ENCODE measurements around the gene DSC1. TPM values are rescaled to one million over a fixed set of nuclear protein-coding genes. Genes with fewer than 3 reads are reported as not detected.

The DSC1 gene, protein sequence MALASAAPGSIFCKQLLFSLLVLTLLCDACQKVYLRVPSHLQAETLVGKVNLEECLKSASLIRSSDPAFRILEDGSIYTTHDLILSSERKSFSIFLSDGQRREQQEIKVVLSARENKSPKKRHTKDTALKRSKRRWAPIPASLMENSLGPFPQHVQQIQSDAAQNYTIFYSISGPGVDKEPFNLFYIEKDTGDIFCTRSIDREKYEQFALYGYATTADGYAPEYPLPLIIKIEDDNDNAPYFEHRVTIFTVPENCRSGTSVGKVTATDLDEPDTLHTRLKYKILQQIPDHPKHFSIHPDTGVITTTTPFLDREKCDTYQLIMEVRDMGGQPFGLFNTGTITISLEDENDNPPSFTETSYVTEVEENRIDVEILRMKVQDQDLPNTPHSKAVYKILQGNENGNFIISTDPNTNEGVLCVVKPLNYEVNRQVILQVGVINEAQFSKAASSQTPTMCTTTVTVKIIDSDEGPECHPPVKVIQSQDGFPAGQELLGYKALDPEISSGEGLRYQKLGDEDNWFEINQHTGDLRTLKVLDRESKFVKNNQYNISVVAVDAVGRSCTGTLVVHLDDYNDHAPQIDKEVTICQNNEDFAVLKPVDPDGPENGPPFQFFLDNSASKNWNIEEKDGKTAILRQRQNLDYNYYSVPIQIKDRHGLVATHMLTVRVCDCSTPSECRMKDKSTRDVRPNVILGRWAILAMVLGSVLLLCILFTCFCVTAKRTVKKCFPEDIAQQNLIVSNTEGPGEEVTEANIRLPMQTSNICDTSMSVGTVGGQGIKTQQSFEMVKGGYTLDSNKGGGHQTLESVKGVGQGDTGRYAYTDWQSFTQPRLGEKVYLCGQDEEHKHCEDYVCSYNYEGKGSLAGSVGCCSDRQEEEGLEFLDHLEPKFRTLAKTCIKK
- total RNA-seq (not detected), polyA plus RNA-seq (not detected)
- long read RNA-seq, donor 1 = 0 reads
- long read RNA-seq, donor 2 = 0 reads
- long read RNA-seq, donor 3 = 0 reads
- long read RNA-seq, donor 4 = 0 reads
- long read RNA-seq, donor 5 = 0 reads
- long read RNA-seq, donor 6 = 0 reads
- long read RNA-seq, donor 7 = 0 reads
- long read RNA-seq, donor 8 = 0 reads
- long read RNA-seq, donor 9 = 0 reads
- long read RNA-seq, donor 10 = 0 reads

DNA sequence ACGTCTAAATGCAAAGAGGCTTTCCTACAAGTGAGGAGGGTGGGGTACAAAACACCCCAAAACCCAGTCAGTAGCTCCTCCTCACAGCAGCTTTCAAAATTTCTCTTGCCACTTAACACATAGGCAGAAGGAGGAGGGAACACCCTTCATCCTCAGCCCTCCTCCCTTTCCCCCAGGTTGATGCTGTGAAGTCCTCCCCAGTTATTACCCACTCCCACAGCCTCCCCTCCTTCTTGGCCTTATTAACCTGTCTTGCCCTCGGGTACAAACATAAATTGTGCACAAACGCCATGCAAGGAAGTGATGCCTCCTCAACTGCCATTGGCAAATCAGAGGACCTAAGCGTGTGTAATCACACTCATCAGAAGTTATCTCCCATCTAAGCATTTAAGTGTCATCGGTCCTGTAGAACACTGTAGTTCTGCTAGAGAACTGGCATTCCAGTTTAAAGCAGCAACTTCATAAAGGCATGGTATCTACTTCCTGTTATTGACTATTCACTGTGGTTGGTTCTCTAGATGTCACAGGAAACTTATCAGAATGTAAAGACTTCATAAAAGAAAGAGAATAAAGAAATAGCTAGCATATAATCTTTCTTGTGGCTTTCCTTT is at the start of gene DSC1:
Gene DSC1, minus strand, starts transcription at position 32 of the 611 bp plus-strand sequence. CDS start 262 bp downstream, outside the sequence.
- no peak for TF ChIP-seq POLR2A (IDR thresholded peaks at IDR 0.05)
- TF ChIP-seq, protein P1, sequence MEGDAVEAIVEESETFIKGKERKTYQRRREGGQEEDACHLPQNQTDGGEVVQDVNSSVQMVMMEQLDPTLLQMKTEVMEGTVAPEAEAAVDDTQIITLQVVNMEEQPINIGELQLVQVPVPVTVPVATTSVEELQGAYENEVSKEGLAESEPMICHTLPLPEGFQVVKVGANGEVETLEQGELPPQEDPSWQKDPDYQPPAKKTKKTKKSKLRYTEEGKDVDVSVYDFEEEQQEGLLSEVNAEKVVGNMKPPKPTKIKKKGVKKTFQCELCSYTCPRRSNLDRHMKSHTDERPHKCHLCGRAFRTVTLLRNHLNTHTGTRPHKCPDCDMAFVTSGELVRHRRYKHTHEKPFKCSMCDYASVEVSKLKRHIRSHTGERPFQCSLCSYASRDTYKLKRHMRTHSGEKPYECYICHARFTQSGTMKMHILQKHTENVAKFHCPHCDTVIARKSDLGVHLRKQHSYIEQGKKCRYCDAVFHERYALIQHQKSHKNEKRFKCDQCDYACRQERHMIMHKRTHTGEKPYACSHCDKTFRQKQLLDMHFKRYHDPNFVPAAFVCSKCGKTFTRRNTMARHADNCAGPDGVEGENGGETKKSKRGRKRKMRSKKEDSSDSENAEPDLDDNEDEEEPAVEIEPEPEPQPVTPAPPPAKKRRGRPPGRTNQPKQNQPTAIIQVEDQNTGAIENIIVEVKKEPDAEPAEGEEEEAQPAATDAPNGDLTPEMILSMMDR (IDR thresholded peaks at IDR 0.05) = no peak
- Histone ChIP-seq H3K27ac (no peak within 1 kb of the TSS), H3K4me1 (replicated peaks in 1 of 2) (no peaks in the 10 kb centered on the region), H3K4me3 (no peak within 1 kb of the TSS), H3K27me3 (no peaks in the 10 kb centered on the region), H3K9me3 (replicated peaks in 1 of 3) (no peaks in the 10 kb centered on the region), H3K36me3 (replicated peaks in 1 of 2) (no peaks in the 10 kb centered on the region)
- intact Hi-C loops (cut with DNase I) = no loop called here
- WGBS, 4 donors = 49 to 60% (median 55%) methylated on average over 5 of the region's 5 CpGs
- DNase-seq = no peak

DNA sequence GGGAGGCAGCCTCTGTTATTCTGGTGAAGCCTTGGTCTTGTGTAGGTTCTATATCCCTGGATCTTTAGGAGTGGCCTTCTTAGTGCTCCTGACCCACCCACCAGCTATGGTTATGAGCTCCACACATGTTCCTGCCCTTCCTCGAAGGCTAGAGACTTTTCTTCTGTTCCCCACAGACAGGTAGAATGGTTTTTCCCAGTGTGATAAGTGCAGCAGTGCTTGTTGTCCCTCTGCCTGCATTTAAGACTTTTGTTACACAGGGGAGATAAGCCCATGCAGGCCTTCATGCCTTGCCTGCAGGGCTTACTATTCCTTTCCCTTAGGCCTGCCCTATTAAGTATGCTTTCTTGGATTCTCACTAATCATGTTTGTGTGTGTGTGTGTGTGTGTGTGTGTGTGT is 48.4 kb upstream of the DSC1 start:
- no peaks in the 10 kb centered on the region for H3K4me1 ChIP-seq (replicated peaks in 1 of 2)
- no peaks in the 10 kb centered on the region for H3K9me3 ChIP-seq (replicated peaks in 1 of 3)
- DNase-seq = no peak
- no peak overlapping the region for H3K4me3 ChIP-seq
- no peaks in the 10 kb centered on the region for H3K27me3 ChIP-seq
- TF ChIP-seq, protein P1 (IDR thresholded peaks at IDR 0.05) = no peak
- no peak for TF ChIP-seq POLR2A (IDR thresholded peaks at IDR 0.05)
- no peak overlapping the region for H3K27ac ChIP-seq
- WGBS, 4 donors = 53 to 72% (median 57%) methylated on average over 1 of the region's 1 CpG
- H3K36me3 ChIP-seq (replicated peaks in 1 of 2) = no peaks in the 10 kb centered on the region
- intact Hi-C loops (cut with DNase I) = loop anchor here in 1 of 2 donors (10.0 kb wide), 1 partner anchor 326 kb away; no protein-coding TSS in a partner anchor

DNA sequence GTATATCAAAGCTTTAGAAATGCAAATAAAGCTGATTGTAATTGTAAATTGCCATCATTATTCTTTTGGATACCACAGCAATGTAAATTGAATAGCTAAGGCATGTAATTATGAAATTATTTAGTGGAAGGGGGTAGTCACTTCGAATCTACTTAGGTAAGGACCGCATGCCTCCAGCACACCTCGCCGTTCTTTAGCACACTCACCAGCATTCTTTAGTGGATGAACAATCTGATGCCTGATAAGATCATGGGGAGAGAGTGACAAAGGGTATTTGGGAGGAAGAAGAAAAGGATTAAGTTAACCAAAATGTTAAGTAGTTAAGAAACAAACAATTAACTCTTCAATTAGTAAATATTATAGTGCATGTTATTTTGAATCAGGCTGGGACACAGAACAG is 46.4 kb upstream of the DSC1 start:
- H3K27me3 ChIP-seq = no peaks in the 10 kb centered on the region
- DNase-seq = no peak
- WGBS, 4 donors = 72 to 86% (median 77%) methylated on average over 4 of the region's 4 CpGs
- no peaks in the 10 kb centered on the region for H3K9me3 ChIP-seq (replicated peaks in 1 of 3)
- H3K27ac ChIP-seq = no peak overlapping the region
- no peak overlapping the region for H3K4me3 ChIP-seq
- TF ChIP-seq, protein P1 (IDR thresholded peaks at IDR 0.05) = no peak
- no peak for TF ChIP-seq POLR2A (IDR thresholded peaks at IDR 0.05)
- intact Hi-C loops (cut with DNase I) = no loop called here
- H3K36me3 ChIP-seq (replicated peaks in 1 of 2) = no peaks in the 10 kb centered on the region
- no peaks in the 10 kb centered on the region for H3K4me1 ChIP-seq (replicated peaks in 1 of 2)

Data from adrenal gland (tissue), 19 donors.